ENCODE results near the gene DCAF7.

DCAF7 gene

GRCh38 chr17:63579633-63580032 lies 29.4 kb downstream of the DCAF7 start:
- ChIA-PET CTCF (no interaction called here), POLR2A (no interaction called here)
- no peak for DNase-seq (ENCODE audit: extremely low spot score)
- TF ChIP-seq FOXM1 (IDR thresholded peaks at IDR 0.05; ENCODE audit: borderline replicate concordance) (no peak), SUZ12 (IDR thresholded peaks at IDR 0.05) (no peak), L3MBTL2 (conservative IDR thresholded peaks at IDR 0.05) (no peak), NFRKB (IDR thresholded peaks at IDR 0.05) (no peak), TARDBP (IDR thresholded peaks at IDR 0.05) (no peak), BHLHE40 (IDR thresholded peaks at IDR 0.05; ENCODE audit: borderline replicate concordance) (no peak), FOXA1 (IDR thresholded peaks at IDR 0.05) (no peak), LEF1 (IDR thresholded peaks at IDR 0.05; ENCODE audit: borderline replicate concordance) (no peak), HDGF (IDR thresholded peaks at IDR 0.05; ENCODE audit: borderline replicate concordance) (no peak), ELF4 (IDR thresholded peaks at IDR 0.05) (no peak), FOXK2 (IDR thresholded peaks at IDR 0.05) (no peak), PKNOX1 (IDR thresholded peaks at IDR 0.05) (no peak), CTBP1 (IDR thresholded peaks at IDR 0.05; ENCODE audit: borderline replicate concordance) (no peak), SP1 (IDR thresholded peaks at IDR 0.05) (no peak), ARNT (IDR thresholded peaks at IDR 0.05) (no peak), ZNF384 (IDR thresholded peaks at IDR 0.05) (no peak)

GRCh38 chr17:63587770-63588169 lies 37.5 kb downstream of the DCAF7 start:
- ChIA-PET CTCF (no interaction called here), POLR2A (no interaction called here)
- DNase-seq (ENCODE audit: extremely low spot score) = no peak
- TF ChIP-seq HDGF (IDR thresholded peaks at IDR 0.05; ENCODE audit: borderline replicate concordance) = no peak
- TF ChIP-seq FOXK2 (IDR thresholded peaks at IDR 0.05) = no peak

- ChIA-PET POLR2A (no interaction called here), CTCF (no interaction called here)
- no peak for DNase-seq (ENCODE audit: extremely low spot score)
- no peak for TF ChIP-seq ZNF384 (IDR thresholded peaks at IDR 0.05)
- TF ChIP-seq ARNT (IDR thresholded peaks at IDR 0.05) = no peak
- TF ChIP-seq L3MBTL2 (conservative IDR thresholded peaks at IDR 0.05) = no peak
- no peak for TF ChIP-seq LEF1 (IDR thresholded peaks at IDR 0.05; ENCODE audit: borderline replicate concordance)
- TF ChIP-seq PKNOX1 (IDR thresholded peaks at IDR 0.05) = no peak
- no peak for TF ChIP-seq NFRKB (IDR thresholded peaks at IDR 0.05)
- TF ChIP-seq FOXK2 (IDR thresholded peaks at IDR 0.05) = no peak
- TF ChIP-seq FOXA1 (IDR thresholded peaks at IDR 0.05) = no peak
- no peak for TF ChIP-seq TARDBP (IDR thresholded peaks at IDR 0.05)
- TF ChIP-seq BHLHE40 (IDR thresholded peaks at IDR 0.05; ENCODE audit: borderline replicate concordance) = no peak
- TF ChIP-seq CTBP1 (IDR thresholded peaks at IDR 0.05; ENCODE audit: borderline replicate concordance) = no peak
- TF ChIP-seq ELF4 (IDR thresholded peaks at IDR 0.05) = no peak
- TF ChIP-seq HDGF (IDR thresholded peaks at IDR 0.05; ENCODE audit: borderline replicate concordance) = no peak
- no peak for TF ChIP-seq SP1 (IDR thresholded peaks at IDR 0.05)
- no peak for TF ChIP-seq FOXM1 (IDR thresholded peaks at IDR 0.05; ENCODE audit: borderline replicate concordance)
- no peak for TF ChIP-seq SUZ12 (IDR thresholded peaks at IDR 0.05)
Measured at GRCh38 chr17:63588797-63589196, 38.5 kb downstream of the DCAF7 start.

- ChIA-PET CTCF (no interaction called here), POLR2A (interaction anchor here (2.0 kb wide), 1 partner anchor 11 kb away, joined by 5 read pairs; the partner anchor contains the start of gene TACO1)
- no peak for DNase-seq (ENCODE audit: extremely low spot score)
- TF ChIP-seq ZNF384 (IDR thresholded peaks at IDR 0.05) (no peak), ARNT (IDR thresholded peaks at IDR 0.05) (no peak), ELF4 (IDR thresholded peaks at IDR 0.05) (no peak), LEF1 (IDR thresholded peaks at IDR 0.05; ENCODE audit: borderline replicate concordance) (no peak), BHLHE40 (IDR thresholded peaks at IDR 0.05; ENCODE audit: borderline replicate concordance) (no peak), HDGF (IDR thresholded peaks at IDR 0.05; ENCODE audit: borderline replicate concordance) (no peak), FOXM1 (IDR thresholded peaks at IDR 0.05; ENCODE audit: borderline replicate concordance) (no peak), FOXK2 (IDR thresholded peaks at IDR 0.05) (no peak), CTBP1 (IDR thresholded peaks at IDR 0.05; ENCODE audit: borderline replicate concordance) (no peak), FOXA1 (IDR thresholded peaks at IDR 0.05) (no peak)
Measured at GRCh38 chr17:63589646-63590045, 39.4 kb downstream of the DCAF7 start.

GRCh38 chr17:63592797-63593196 lies 42.5 kb downstream of the DCAF7 start:
- ChIA-PET POLR2A (no interaction called here), CTCF (no interaction called here)
- no peak for DNase-seq (ENCODE audit: extremely low spot score)
- no peak for TF ChIP-seq BHLHE40 (IDR thresholded peaks at IDR 0.05; ENCODE audit: borderline replicate concordance)
- TF ChIP-seq ARNT (IDR thresholded peaks at IDR 0.05) = no peak
- no peak for TF ChIP-seq ZNF384 (IDR thresholded peaks at IDR 0.05)
- TF ChIP-seq ELF4 (IDR thresholded peaks at IDR 0.05) = no peak
- no peak for TF ChIP-seq SUZ12 (IDR thresholded peaks at IDR 0.05)
- no peak for TF ChIP-seq NFRKB (IDR thresholded peaks at IDR 0.05)
- TF ChIP-seq SP1 (IDR thresholded peaks at IDR 0.05) = no peak
- TF ChIP-seq HDGF (IDR thresholded peaks at IDR 0.05; ENCODE audit: borderline replicate concordance) = no peak
- TF ChIP-seq FOXA1 (IDR thresholded peaks at IDR 0.05) = no peak
- TF ChIP-seq TARDBP (IDR thresholded peaks at IDR 0.05) = no peak
- TF ChIP-seq CTBP1 (IDR thresholded peaks at IDR 0.05; ENCODE audit: borderline replicate concordance) = no peak
- TF ChIP-seq L3MBTL2 (conservative IDR thresholded peaks at IDR 0.05) = no peak
- no peak for TF ChIP-seq PKNOX1 (IDR thresholded peaks at IDR 0.05)
- no peak for TF ChIP-seq FOXM1 (IDR thresholded peaks at IDR 0.05; ENCODE audit: borderline replicate concordance)
- TF ChIP-seq FOXK2 (IDR thresholded peaks at IDR 0.05) = no peak

GRCh38 chr17:63595132-63595531 lies 44.9 kb downstream of the DCAF7 start:
- POLR2A ChIA-PET = no interaction called here
- CTCF ChIA-PET = no interaction called here
- no peak for TF ChIP-seq TARDBP (IDR thresholded peaks at IDR 0.05)
- no peak for TF ChIP-seq FOXA1 (IDR thresholded peaks at IDR 0.05)
- no peak for DNase-seq (ENCODE audit: extremely low spot score)
